Daoy (cell line): ENCODE results near the gene LIMK1. TPM values are rescaled to one million over a fixed set of nuclear protein-coding genes. Genes with fewer than 3 reads are reported as not detected.

Source experiments
- DNase-seq: peaks from one replicate; pipeline ENCODE4 v3.0.0-alpha.2; 2015; ENCODE audit warnings: low read depth
- total RNA-seq: library from RNA; depleted of rRNA; stranded (reverse); fragments of >200 nt; shearing (Covaris generic); gene quantifications from 2 replicates; pipeline ENCODE4 v1.2.3, GENCODE V29; 2014

LIMK1 gene
- total RNA-seq, 1 experiment from 2014 or later: 52.2 TPM

- DNase-seq: peak; percentile 84
Observed at GRCh38 chr7:74083928-74084721, 521 bp downstream of the LIMK1 start.

GRCh38 chr7:74084722-74085578 is 1.3 kb downstream of the LIMK1 start:
- peak; percentile 59 for DNase-seq

GRCh38 chr7:74087791-74088453 is 4.3 kb downstream of the LIMK1 start:
- peak; percentile 63 for DNase-seq

GRCh38 chr7:74092321-74092963 is 8.8 kb downstream of the LIMK1 start:
- DNase-seq: no peak

- DNase-seq: peak; percentile 57
Observed at GRCh38 chr7:74092964-74093471, 9.4 kb downstream of the LIMK1 start.

GRCh38 chr7:74093671-74094223 is 10.1 kb downstream of the LIMK1 start:
- no peak for DNase-seq

GRCh38 chr7:74094224-74095101 is 10.9 kb downstream of the LIMK1 start:
- peak; percentile 99 for DNase-seq

- no peak for DNase-seq
Observed at GRCh38 chr7:74095135-74095534, 11.5 kb downstream of the LIMK1 start.

GRCh38 chr7:74097937-74098614 is 14.5 kb downstream of the LIMK1 start:
- DNase-seq: peak; percentile 97

GRCh38 chr7:74099031-74099430 is 15.4 kb downstream of the LIMK1 start:
- DNase-seq: no peak

GRCh38 chr7:74101061-74101681 is 17.6 kb downstream of the LIMK1 start:
- DNase-seq: no peak

- no peak for DNase-seq
Observed at GRCh38 chr7:74103219-74103772, 19.7 kb downstream of the LIMK1 start.

- DNase-seq: peak; percentile 76
Observed at GRCh38 chr7:74104702-74105101, 21.1 kb downstream of the LIMK1 start.

GRCh38 chr7:74105992-74106391 is 22.4 kb downstream of the LIMK1 start:
- no peak for DNase-seq

GRCh38 chr7:74106846-74107245 is 23.2 kb downstream of the LIMK1 start:
- no peak for DNase-seq

- DNase-seq: no peak
Observed at GRCh38 chr7:74115326-74115725, 31.7 kb downstream of the LIMK1 start.

GRCh38 chr7:74116356-74116755 is 32.8 kb downstream of the LIMK1 start:
- DNase-seq: no peak

GRCh38 chr7:74119831-74120230 is 36.2 kb downstream of the LIMK1 start:
- DNase-seq: no peak
